C1 segment of cervical spinal cord (tissue), 14 donors: ENCODE measurements around the gene ZFP90.
"Not testable (repeated sequence)": the region's sequence is repeated elsewhere in the genome, so short reads cannot be mapped to it uniquely, and the experiment has no call there.

Experiments
- DNase-seq, 14 donors: peaks; one replicate each; lab custom pipeline; 2025; lab: John Stamatoyannopoulos, UW

Gene ZFP90

DNA sequence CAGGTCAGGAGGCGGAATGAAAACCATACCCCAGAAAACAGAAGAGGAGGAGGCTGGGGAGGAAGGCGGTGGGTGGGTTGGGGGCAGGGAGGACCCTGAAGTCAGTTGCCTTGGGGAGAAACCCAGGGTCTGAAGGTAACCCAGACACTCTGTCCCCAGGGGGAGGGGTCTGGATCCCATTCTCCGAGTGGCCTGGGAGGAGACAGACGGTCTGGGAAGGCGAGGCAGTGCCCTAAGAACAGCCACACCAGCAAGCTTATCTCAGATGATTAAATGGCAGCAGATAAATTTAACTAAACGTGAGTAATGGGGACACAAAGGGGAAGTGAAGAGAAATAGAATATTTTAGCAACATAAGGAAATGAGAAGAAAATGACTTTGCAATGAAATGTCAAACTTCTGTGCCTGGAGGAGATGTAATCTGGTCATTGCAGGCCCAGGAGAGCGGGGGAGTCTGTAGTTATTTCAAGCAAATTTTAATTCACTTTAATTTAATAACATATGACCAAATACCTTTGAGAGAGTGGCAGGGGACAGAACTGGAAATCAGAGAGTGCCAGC lies 21.4 kb upstream of the ZFP90 start:
- no peak for DNase-seq

DNA sequence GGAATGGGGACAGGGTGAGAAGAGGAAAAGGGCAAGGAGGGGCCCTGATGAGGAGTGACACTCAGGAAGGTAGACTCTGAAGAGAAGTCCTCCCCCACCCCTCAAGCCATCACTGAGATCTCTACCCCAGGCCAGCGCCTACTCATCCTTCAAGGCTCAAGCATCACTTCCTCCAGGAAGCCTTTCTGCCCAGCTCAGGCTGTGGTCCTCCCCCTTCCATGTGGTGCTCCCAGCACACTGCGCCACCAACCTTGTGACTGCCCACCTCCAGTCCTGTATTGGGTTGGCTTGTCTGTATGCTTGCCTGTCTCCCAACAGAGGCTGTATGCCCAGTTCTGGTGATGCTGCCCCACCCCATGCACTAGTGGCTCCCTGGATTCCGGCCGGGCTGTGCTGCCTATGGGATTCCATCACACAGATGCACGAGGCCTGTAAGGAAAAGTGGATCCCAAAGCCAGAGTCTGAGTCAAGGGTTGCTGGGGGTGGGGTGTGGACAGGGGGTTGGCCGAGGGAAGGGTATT lies 19.8 kb upstream of the ZFP90 start:
- DNase-seq: no peak

DNA sequence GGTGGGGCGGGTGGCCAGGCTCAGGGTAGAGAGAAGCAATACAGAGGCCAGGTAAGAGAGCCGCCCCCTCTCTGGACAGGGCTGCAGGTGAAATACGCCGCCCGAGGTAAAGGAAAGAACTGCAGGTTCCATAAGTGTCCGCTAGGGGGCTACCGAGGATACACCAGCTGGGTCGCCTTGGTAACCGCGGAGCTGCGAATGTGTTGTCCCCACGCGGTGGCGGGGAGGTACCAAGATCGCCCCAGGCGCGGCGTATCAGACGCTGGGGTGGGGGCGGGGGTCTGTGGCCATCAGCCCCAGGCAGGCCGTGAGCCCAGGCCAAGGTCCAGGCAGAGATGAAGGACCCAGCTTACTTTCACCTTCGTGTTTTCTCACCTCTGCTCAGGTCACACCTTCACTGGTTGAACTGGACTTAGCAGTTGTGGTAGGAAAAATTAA lies 18.4 kb upstream of the ZFP90 start:
- DNase-seq: peak in 12 of 14 donors; percentile 15 to 68 (median 38)

DNA sequence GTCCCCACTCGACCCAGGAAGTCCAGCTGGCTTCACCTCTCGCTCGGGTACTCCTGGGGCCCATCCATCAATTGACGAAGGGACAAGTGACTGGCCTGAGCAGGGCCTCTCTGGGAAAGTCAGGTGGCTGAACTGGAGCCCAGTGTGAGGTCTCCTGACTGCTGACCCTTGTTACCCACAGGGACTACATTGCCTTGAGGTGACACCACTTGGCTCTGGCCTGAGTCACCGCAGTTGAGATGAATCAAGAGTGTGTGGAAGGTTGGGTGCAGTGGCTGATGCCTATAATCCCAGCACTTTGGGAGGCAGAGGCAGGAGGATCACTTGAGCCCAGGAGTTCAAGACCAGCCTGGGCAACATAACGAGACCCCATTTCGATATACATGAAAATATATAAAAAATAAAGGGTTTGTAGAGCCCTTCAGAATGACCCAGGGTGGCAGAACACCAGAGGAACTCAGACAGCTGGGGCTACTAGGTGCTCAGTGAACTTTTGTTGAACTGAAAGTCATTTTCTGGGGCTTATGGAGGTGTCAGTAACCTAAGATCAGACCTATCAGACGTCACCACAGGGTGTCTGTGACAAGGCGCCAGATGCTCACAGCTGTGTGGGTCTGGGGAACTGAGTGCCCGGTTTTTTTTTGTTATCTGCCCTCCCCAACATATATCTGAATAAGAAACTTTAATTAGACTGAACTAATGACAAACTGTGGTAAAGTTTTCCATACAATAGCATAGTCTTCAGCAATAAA lies 14.8 kb upstream of the ZFP90 start:
- no peak for DNase-seq

DNA sequence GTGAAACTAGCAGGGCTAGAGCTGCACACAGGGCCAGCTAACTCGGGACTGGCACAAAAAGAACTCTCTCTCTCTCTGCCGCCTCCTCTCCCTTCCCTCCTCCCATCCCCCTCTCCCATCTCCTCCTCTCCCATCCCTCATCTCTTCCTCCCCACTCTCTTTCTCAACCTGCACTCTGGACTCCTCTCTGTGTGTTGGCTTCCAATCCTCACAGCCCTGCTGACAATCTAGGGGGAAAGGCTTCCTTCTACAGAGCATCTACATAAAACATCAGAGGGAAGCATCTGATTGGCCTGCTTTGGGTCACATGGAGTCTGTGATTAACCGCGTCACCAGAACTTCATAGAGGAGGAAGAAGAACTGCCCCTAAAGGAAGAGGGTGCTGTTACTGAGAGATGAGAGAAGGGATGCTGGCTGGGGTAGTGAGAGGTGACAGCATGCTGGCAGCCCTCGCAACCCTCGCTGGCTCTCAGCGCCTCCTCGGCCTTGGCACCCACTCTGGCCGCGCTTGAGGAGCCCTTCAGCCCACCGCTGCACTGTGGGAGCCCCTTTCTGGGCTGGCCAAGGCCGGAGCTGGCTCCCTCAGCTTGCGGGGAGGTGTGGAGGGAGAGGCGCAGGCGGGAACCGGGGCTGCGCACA lies 12.8 kb upstream of the ZFP90 start:
- no peak for DNase-seq

DNA sequence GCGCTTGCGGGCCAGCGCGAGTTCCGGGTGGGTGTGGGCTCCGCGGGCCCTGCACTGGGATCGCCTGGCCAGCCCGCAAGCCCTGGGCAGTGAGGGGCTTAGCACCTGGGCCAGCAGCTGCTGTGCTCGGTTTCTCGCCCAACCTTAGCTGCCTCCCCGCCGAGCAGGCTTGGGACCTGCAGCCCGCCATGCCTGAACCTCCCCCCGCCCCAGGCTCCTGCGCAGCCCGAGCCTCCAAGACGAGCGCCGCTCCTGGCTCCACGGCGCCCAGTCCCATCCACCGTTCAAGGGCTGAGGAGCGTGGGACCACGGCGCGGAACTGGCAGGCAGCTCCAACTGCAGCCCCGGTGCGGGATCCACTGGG lies 12.3 kb upstream of the ZFP90 start:
- DNase-seq: no peak

DNA sequence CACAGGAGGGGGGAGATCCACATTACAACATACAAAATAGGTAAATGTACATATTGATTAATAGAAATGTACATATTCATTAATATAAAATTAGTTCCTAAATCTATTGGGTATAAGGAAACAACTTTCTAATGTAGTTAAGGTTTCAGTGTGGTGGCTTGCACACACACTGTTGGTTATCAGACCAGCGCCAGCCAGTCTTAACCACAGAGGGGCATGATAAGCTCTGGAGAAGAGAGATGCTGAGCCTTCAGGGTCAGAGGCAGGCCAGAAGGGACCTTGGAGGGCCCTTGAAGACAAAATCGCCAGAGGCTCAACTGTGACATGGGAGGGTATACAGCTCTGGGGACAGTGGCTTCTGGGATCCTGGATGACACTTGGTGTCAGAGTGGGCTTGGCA lies 10.9 kb upstream of the ZFP90 start:
- DNase-seq: no peak

DNA sequence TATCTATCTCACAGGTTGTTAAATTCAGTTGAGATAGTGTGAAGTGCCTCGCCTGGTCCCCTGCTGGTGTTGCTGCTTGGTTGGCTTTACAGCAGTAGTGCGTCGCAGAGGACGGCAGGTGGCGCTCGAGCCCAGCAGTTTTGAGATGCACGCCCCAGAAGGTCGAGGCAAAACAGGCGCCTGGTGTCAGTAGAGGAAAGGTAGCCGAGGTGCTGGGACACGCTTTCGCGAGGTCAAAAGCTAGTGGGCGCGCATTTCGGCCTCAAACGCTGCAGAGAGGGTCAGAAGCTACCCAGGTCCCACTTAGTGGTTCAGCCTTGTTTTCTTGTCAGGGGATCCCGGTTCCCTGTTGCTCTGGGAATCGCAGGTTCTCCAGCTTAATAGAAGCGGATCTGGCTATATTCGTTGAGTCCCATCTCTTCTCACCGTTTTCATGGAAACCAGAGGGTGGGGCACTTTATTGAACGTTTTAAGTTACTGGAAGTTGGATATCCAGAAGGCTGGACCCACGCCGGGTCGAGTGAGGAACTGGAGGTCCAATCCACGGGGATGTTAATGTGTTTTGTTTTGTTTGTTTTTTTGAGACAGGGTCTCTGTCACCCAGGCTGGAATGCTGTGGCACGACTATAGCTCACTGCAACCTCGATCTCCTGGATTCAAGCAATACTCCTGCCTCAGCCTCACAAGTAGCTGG lies 10.3 kb upstream of the ZFP90 start:
- DNase-seq: peak; percentile 10 to 84 (median 68)

DNA sequence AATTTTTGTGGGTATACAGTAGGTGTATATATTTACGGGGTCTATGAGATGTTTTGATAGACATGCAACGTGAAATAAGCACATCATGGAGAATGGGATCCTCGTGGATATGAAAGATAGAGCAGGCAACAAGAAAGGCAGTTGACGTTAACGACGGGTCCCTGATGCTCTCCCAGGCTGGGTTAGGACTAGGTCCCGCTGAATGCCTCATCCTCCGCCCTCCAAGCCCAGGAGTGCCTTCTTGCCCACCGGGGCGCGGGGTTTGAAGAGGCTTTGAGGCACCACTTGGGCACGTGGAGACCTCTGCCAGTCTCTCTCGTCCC lies 9.5 kb upstream of the ZFP90 start:
- DNase-seq: no peak

DNA sequence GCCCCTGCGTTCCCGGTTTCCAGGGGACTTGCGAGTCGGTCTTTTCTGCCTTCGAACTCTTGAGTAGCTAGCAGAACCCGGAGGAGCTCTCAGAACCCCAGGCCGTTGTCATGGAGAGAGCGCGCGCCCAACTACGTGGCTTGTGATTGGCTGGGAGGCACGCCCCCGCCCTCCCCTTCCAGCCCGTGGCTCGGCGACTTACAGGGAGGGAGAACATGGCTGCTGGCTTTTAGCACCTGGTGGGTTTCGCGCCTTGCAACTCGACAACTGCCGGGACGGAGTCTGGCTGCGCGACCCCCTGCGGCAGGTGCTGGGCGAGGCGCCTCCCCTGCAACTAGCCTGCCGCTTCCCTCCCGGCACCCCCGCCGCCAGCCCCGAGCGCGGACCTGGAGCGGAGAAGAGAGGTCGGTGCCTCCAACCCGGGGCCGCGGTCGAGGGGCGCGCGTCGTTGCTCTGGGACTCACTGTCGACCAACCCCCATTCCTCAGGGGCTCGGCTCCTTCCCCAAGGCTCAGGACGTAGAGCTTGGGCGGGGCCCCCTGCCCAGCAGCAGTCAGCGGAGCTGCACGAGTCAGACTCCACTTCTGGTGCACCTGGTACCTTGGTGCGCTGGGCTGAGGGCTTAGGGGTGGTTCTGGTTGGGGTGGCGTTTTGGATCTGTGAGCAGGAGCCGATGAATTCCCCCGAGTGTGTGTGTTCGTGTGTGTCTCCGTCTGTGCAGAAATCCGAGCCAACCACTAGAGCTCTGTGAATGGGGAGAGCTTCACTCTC lies 9.0 kb upstream of the ZFP90 start:
- peak; percentile 28 to 91 (median 67) for DNase-seq

DNA sequence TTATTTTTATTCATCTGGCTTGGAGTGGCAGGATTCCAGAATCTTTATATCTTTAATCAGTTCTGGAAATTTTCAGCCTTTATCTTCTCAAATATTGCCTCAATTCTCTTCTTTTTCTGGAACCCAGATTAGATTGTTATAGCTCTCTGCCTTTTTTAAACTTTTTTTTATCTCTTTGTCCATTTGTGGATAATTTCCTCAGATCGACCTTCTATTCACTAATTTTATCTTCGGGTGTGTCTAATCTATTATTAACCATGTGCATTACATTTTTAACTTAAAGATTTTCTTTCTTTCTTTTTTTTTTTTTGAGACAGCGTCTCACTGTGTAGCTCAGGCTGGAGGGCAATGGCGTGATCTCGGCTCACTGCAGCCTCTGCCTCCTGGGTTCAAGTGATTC lies 5.2 kb upstream of the ZFP90 start:
- no peak for DNase-seq

DNA sequence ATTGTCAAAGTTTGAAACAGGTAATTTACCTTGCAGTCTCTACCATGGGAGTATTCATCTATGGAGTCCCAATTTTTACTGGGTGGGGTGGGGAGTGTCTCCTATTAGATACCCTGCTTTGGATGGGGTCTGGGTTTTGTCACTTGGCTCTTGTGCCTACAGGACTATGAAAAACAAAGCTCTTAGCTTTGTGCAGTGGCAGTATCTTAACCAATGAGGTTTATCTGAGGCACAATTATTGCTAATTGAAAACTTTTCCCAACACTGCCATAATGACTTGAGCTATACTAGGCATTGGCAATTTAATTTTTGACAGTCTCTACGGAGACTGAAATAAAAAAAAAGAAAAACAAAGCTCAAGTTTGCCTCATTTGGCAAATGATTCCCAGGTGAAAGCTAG lies 3.8 kb upstream of the ZFP90 start:
- DNase-seq: no peak

DNA sequence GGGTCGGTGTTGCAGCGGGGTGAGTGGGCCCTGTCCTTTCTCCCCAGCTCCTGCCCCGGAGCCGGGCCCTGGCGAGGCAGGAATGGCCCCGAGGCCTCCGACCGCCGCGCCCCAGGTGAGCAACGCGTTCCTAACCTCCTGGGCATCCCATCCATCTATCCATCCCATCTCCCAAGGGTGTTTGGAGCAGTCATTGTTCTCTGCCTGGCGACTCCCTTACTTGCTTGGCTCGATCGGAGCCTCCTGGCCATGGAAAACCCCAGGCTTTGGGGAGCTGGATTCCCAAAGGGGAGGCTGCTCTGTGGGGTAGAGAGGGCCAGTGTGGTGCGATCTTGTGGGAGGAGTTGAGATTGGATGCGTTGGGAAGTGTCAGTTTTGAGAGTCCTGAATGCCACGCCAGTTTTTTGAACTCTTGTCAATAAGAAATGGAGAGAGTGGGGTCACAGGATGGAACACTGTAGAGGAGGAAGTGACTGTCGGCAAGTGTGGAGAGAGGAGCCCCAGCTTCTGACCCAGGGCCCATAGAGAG lies 684 bp downstream of the ZFP90 start:
- DNase-seq: peak in 9 of 14 donors; percentile 2 to 34 (median 24)

DNA sequence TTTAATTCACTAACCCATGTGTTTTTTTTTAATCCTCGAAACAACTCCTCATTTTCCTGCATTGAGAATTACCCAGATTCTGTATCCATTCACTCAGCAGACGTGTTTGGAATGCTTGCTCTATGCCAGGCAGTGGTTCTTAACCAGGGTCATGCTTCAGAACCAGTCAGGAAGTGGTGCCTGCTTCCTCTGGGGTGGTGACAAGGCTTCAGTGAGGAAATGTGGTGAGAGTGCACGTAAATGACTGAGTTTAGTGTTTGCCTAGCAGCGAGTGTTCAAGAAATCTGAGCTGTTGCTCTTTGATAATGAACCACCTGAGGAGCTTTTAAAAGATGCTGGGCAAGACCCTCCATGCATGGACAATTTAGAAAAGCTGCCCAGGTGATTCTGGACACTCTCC lies 9.9 kb downstream of the ZFP90 start:
- DNase-seq: no peak

DNA sequence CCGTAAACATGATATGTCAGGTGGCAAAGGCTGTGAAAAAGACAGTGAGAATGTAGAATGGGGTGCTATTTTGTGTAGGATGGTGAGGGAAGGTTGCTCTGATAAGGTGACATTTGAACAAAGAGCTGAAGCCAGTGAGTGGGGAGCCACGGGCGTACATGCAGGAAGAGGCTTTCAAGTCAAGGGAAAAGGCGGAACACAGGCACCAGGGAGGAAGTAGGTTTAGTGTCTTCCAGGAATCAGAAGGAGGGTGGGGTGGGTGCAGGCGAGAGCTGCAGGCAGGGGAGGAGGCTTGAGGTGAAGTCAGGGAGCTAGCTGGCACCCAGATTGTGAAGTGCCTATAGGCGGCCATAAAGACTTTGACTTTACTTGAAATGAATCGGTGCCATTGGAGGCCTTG lies 14.1 kb downstream of the ZFP90 start:
- DNase-seq: no peak

DNA sequence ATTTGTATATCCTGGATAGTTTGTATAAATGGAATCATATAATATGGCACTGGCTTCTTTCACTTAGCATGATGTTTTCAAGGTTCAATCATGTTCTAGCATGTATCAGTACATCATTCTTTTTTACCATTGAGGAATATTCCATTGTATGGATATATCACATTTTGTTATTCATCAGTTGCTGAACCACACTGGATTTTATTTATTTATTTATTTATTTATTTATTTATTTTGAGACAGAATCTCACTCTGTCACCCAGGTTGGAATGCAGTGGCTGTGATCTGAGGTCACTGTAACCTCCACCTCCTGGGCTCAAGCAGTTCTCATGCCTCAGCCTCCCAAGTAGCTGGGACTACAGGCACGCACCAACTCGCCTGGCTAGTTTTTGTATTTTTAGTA lies 21.2 kb downstream of the ZFP90 start:
- not testable (repeated sequence) for DNase-seq

DNA sequence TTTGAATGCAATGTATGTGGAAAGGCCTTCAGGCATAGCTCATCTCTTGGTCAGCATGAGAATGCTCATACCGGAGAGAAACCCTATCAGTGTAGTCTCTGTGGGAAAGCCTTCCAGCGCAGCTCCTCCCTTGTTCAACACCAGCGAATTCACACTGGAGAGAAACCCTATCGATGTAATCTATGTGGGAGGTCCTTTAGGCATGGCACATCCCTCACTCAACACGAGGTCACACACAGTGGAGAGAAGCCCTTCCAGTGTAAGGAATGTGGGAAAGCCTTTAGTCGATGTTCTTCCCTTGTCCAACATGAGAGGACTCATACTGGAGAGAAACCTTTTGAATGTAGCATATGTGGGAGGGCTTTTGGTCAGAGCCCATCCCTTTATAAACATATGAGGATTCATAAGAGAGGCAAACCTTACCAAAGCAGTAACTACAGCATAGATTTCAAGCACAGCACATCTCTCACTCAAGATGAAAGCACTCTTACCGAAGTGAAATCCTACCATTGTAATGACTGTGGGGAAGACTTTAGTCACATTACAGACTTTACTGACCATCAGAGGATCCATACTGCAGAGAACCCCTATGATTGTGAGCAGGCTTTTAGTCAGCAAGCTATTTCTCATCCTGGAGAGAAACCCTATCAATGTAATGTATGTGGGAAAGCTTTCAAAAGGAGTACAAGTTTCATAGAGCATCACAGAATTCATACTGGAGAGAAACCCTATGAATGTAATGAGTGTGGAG lies 24.7 kb downstream of the ZFP90 start:
- DNase-seq: no peak

DNA sequence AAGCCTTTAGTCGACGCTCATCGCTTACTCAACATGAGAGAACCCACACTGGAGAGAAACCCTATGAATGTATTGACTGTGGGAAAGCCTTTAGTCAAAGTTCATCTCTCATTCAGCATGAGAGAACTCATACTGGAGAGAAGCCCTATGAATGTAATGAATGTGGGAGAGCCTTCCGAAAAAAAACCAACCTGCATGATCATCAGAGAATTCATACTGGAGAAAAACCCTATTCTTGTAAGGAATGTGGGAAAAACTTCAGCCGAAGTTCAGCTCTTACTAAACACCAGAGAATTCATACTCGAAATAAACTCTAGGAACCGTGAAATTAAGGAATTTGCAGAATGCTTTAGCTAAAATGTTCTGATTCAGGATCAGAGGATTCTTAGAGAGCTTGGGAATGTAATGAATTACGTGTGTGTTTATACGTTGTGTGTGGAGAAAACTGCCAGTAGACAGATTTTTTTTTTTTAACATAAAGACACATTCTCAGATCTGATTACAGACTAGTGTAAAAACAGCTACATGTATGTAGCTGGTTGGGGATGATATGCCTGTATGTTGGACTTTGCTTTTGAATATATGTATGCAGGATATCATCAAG lies 25.4 kb downstream of the ZFP90 start:
- DNase-seq: no peak

DNA sequence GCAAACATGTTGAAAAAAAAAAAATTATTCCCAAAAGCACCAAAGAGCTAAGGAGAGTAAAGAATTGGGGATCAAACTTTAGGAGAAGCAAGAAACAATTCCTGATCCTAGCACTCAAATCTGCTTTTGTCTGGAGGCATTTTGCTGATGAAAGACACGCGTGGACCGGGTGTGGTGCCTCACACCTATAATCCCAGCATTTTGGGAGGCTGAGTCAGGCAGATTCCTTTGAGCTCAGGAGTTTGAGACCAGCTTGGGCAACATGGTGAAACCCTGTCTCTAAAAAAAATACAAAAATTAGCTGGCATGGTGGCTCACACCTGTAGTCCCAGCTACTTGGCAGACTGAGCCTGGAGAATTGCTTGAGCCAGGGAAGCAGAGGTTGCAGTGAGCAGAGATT lies 35.4 kb downstream of the ZFP90 start:
- DNase-seq: no peak

DNA sequence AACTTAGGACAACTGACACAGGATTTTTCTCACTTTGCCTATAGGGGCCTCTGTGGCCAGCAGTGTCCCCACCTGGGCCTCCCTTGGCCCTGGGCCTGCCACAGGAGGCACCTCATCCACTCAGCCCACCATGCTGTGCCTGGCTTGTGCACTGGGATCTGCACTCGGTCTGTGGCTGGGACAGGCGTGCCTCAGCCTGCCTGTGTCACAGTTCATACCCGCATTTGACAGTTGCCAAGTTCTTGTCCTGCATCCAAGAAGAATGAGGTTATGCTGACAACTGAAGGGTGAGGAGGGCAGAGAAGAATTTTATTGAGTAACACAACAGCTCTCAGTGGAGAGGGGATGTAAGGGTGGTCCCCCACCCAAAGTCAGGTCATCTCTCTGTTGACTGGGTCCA lies 36.0 kb downstream of the ZFP90 start:
- DNase-seq: no peak
